Peyer's patch (tissue), 4 donors: ENCODE measurements around the gene ANGPTL4. TPM values are rescaled to one million over a fixed set of nuclear protein-coding genes. Genes with fewer than 3 reads are reported as not detected.
A peak's percentile ranks its signal among the peaks of the same experiment; 100 is the strongest.
"Not testable (repeated sequence)": the region's sequence is repeated elsewhere in the genome, so short reads cannot be mapped to it uniquely, and the experiment has no call there.

ENCODE experiments used
- DNase-seq, 3 donors: peaks; one replicate each; pipeline ENCODE4 v3.0.0-alpha.2; 2017 to 2019
- H3K27ac ChIP-seq, 4 donors: fragments of 200-600 bp; sonication (generic); one replicate each; pipeline ENCODE4 v1.5.1; 2016 to 2019
- H3K27me3 ChIP-seq, 2 donors: fragments of 200-600 bp; sonication (generic); one replicate each; pipeline ENCODE4 v1.5.1; 2019
- H3K36me3 ChIP-seq, 3 donors: fragments of 200-600 bp; sonication (generic); one replicate each; pipeline ENCODE4 v1.5.1; 2016 to 2019
- H3K4me1 ChIP-seq, 4 donors: fragments of 200-600 bp; sonication (generic); one replicate each; pipeline ENCODE4 v1.5.1; 2016 to 2019
- H3K4me3 ChIP-seq, 4 donors: fragments of 200-600 bp; sonication (generic); 1 replicate in 3 of 4; 2 replicates in 1 of 4; pipeline ENCODE4 v1.5.1; 2016 to 2019; ENCODE audit warnings: mild to moderate bottlenecking in 1 of 4
- H3K9me3 ChIP-seq, 4 donors: fragments of 200-600 bp; sonication (generic); one replicate each; pipeline ENCODE4 v1.5.1; 2016 to 2019; ENCODE audit warnings: mild to moderate bottlenecking in 1 of 4
- POLR2A ChIP-seq, 2 donors: fragments of 450-650 bp; IDR thresholded peaks; one replicate each; pipeline ENCODE4 v1.5.1; 2017; ENCODE audit warnings: antibody characterized with exemption in 2 of 2, mild to moderate bottlenecking in 2 of 2, moderate library complexity in 2 of 2
- total RNA-seq, 4 donors: library from RNA; depleted of rRNA; stranded (reverse); fragments of >200 nt; gene quantifications; one replicate each; pipeline ENCODE4 v1.1.0, GENCODE V29; 2016
- TF ChIP-seq, protein P1 (sequence below), 6 experiments: fragments of 450-650 bp in 4 of 6; fragments of 200-600 bp in 2 of 6; sonication (generic) in 1 of 6; IDR thresholded peaks; one replicate each; pipeline ENCODE4 v1.5.1; 2017 to 2019; ENCODE audit warnings: antibody characterized with exemption in 6 of 6, mild to moderate bottlenecking in 3 of 6, moderate library complexity in 1 of 6

ANGPTL4 gene, protein sequence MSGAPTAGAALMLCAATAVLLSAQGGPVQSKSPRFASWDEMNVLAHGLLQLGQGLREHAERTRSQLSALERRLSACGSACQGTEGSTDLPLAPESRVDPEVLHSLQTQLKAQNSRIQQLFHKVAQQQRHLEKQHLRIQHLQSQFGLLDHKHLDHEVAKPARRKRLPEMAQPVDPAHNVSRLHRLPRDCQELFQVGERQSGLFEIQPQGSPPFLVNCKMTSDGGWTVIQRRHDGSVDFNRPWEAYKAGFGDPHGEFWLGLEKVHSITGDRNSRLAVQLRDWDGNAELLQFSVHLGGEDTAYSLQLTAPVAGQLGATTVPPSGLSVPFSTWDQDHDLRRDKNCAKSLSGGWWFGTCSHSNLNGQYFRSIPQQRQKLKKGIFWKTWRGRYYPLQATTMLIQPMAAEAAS
- 10 to 100 TPM; 22.6 to 82.1 (median 29.9) TPM for total RNA-seq

DNA sequence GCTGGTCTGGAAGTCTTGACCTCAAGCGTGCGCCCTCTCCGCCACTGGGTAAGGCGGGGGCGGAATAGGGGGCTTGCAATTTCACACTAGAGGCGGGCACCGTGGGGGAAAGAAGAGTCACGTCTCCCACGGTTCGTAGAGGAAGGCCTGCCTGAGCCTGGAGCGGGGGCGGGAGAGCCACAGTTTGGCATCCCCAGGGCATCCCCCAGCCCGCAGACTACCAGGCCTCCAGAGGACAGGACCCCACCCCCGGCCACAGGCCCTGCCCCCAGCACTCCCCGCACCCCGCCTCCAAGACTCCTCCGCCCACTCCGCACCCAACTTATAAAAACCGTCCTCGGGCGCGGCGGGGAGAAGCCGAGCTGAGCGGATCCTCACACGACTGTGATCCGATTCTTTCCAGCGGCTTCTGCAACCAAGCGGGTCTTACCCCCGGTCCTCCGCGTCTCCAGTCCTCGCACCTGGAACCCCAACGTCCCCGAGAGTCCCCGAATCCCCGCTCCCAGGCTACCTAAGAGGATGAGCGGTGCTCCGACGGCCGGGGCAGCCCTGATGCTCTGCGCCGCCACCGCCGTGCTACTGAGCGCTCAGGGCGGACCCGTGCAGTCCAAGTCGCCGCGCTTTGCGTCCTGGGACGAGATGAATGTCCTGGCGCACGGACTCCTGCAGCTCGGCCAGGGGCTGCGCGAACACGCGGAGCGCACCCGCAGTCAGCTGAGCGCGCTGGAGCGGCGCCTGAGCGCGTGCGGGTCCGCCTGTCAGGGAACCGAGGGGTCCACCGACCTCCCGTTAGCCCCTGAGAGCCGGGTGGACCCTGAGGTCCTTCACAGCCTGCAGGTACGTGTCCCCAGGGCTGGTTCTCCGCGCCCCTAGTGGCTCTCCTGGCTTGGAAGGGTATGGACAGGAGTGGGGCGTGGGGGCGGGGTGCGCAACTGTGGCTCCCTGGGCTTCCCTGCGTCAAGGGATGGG is at the start of gene ANGPTL4:
ANGPTL4 (plus strand) TSS at position 353 of the 969 bp plus-strand sequence; CDS start at position 520, 167 bp downstream.
- H3K36me3 ChIP-seq, result peaks cover 0 to 6% (median 0%) of the 10 kb centered on the region in 3 donors
- DNase-seq, result peak; percentile 31 to 85 (median 83)
- peaks cover 0 to 73% (median 0%) of the 10 kb centered on the region in 4 donors for H3K4me1 ChIP-seq
- TF ChIP-seq, protein P1, sequence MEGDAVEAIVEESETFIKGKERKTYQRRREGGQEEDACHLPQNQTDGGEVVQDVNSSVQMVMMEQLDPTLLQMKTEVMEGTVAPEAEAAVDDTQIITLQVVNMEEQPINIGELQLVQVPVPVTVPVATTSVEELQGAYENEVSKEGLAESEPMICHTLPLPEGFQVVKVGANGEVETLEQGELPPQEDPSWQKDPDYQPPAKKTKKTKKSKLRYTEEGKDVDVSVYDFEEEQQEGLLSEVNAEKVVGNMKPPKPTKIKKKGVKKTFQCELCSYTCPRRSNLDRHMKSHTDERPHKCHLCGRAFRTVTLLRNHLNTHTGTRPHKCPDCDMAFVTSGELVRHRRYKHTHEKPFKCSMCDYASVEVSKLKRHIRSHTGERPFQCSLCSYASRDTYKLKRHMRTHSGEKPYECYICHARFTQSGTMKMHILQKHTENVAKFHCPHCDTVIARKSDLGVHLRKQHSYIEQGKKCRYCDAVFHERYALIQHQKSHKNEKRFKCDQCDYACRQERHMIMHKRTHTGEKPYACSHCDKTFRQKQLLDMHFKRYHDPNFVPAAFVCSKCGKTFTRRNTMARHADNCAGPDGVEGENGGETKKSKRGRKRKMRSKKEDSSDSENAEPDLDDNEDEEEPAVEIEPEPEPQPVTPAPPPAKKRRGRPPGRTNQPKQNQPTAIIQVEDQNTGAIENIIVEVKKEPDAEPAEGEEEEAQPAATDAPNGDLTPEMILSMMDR (IDR thresholded peaks at IDR 0.05), result peak in 3 of 6 experiments; percentile 23 to 43 (median 30)
- peak; percentile 71 to 83 for TF ChIP-seq POLR2A (IDR thresholded peaks at IDR 0.05)
- peak within 1 kb of the TSS; percentile 27 to 70 (median 48) for H3K4me3 ChIP-seq
- H3K27me3 ChIP-seq, result no peaks in the 10 kb centered on the region
- peak within 1 kb of the TSS; percentile 67 to 93 (median 84) for H3K27ac ChIP-seq
- H3K9me3 ChIP-seq, result no peaks in the 10 kb centered on the region

DNA sequence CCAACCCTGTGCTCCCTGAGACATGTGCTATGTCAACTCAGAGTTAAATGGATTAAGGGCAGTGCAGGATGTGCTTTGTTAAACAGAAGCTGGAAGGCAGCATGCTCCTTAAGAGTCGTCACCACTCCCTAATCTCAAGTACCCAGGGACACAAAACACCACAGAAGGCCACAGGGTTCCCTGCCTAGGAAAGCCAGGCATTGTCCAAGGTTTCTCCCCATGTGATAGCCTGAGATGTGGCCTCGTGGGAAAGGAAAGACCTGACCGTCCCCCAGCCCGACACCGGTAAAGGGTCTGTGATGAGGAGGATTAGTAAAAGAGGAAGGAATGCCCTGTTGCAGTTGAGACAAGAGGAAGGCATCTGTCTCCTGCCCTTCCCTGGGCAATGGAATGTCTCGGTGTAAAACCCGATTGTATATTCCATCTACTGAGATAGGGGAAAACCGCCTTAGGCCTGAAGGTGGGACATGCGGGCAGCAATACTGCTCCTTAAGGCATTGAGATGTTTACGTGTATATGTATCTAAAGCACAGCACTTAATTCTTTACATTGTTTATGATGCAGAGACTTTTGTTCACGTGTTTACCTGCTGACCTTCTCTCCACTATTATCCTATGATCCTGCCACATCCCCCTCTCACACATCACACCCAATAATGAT is 48.8 kb upstream of the ANGPTL4 start:
- not testable (repeated sequence) for DNase-seq, H3K27me3 ChIP-seq, H3K4me1 ChIP-seq, H3K4me3 ChIP-seq, H3K9me3 ChIP-seq, H3K27ac ChIP-seq
- H3K36me3 ChIP-seq, result peaks cover 0 to 50% (median 0%) of the 10 kb centered on the region in 3 donors

DNA sequence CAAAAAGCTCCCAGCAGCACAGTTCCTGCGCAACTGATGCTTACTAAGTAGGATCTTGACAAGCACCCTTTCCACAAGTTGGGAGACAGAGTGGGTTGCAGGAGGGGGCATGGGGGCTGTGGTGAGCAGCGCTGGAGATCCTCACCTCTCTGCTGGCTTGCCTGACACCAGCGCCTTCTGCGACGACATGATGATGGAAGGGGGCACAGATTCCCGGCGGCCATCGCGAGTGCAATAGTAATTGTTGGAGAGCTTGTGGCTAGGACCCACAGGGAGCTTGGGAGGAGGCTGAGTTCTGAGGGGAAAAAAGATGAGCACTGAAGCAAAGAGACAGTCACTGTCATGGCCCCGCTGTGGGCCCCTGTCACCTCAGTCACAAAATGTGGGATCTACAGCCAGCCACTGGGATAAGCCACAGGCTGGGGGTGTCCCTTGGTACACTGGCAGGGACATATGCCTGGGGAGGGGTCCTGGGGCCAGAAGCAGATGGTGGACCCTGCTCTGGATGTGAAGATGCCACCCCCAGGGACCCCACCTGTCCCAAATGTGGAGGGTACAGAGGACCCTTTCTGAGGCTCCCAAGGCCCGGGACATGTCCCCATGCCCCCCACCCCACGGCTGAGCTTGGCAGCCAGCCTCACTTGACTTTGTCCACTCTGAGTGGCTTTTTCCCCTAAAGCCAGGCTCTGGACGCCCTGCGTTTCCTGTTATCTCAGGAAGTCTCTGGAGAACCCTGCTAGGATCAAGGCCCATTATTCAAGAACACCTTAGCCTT is 47.4 kb upstream of the ANGPTL4 start:
- Histone ChIP-seq H3K4me3 (no peak overlapping the region), H3K9me3 (no peaks in the 10 kb centered on the region), H3K4me1 (peaks cover 0 to 11% (median 7%) of the 10 kb centered on the region in 4 donors), H3K36me3 (peaks cover 0 to 37% (median 0%) of the 10 kb centered on the region in 3 donors), H3K27ac (no peak overlapping the region), H3K27me3 (no peaks in the 10 kb centered on the region)
- TF ChIP-seq, protein P1 (IDR thresholded peaks at IDR 0.05), result no peak
- no peak for TF ChIP-seq POLR2A (IDR thresholded peaks at IDR 0.05)
- no peak for DNase-seq

DNA sequence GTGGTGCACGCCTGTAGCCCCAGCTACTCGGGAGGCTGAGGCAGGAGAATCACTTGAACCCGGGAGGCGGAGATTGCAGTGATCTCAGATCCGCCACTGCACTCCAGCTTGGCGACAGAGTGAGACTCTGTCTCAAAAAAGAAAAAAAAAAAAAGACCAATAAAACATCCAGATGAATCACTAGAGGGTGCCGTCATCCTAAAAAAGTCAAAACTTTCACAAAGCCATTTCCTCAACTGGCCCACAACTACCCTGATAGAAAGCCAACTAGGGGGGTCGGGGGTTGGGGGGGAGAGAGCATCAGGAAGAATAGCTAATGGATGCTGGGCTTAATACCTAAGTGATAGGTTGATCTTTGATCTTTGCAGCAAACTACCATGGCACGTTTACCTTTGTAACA is 45.1 kb upstream of the ANGPTL4 start:
- H3K27ac ChIP-seq, H3K4me3 ChIP-seq, H3K27me3 ChIP-seq, DNase-seq, H3K9me3 ChIP-seq: not testable (repeated sequence)
- peaks cover 3 to 28% (median 16%) of the 10 kb centered on the region in 4 donors for H3K4me1 ChIP-seq
- H3K36me3 ChIP-seq, result peaks cover 0 to 33% (median 0%) of the 10 kb centered on the region in 3 donors

DNA sequence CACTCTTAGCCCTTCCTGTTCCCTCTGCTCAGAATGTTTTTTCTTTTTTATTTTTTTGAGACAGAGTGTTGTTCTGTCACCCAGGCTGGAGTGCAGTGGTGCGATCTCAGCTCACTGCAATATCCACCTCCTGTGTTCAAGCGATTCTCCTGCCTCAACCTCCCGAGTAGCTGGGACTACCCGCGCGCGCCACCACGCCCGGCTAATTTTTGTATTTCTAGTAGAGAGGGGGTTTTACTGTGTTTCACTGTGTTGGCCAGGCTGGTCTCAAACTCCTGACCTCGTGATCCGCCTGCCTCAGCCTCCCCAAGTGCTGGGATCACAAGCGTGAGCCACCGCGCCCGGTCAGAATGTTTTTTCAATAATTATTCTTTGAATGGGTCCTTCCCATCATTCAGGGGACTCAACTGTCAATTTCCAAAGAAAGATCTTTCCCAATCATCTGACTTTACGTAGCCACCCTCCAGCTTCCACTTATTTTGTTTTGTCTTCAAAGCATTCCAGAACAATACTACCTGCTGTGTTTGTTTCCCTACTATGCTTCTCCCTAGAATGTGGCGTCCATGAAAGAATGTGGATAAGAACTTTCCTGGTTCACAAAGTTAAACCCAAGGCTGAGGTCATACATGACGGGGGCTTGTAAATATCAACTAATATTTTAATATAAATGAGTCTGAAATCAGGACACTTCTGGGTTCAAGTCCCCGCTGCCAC is 44.0 kb upstream of the ANGPTL4 start:
- TF ChIP-seq, protein P1 (IDR thresholded peaks at IDR 0.05), result no peak
- no peak for TF ChIP-seq POLR2A (IDR thresholded peaks at IDR 0.05)
- Histone ChIP-seq H3K4me3 (peak overlapping the region; percentile 67 to 99 (median 75)), H3K36me3 (peaks cover 0 to 23% (median 0%) of the 10 kb centered on the region in 3 donors), H3K27me3 (no peaks in the 10 kb centered on the region), H3K27ac (peak overlapping the region in 3 of 4 donors; percentile 85 to 94 (median 89)), H3K4me1 (peaks cover 3 to 33% (median 16%) of the 10 kb centered on the region in 4 donors), H3K9me3 (no peaks in the 10 kb centered on the region)
- DNase-seq, result no peak
